H1 (cell line): ENCODE measurements around the gene TPRN.

ENCODE experiments used
- ATF3 ChIP-seq: IDR thresholded peaks from 2 replicates; pipeline ENCODE4 v1.6.1; 2011; ENCODE audit warnings: low read depth, mild to moderate bottlenecking, low read length; ENCODE audit not compliant: insufficient read depth
- CBX5 ChIP-seq: fragments of 300-800, 300-1000 bp; sonication (generic); IDR thresholded peaks from 2 replicates; pipeline ENCODE4 v1.7.1; 2016; ENCODE audit warnings: antibody characterized with exemption, low read length, low read depth
- CTCF ChIP-seq, 3 experiments: IDR thresholded peaks; 1 replicate in 2 of 3; 2 replicates in 1 of 3; pipeline versions ENCODE4 v1.5.1 to v1.6.1; 2011; ENCODE audit warnings: low read length in 3 of 3, mild to moderate bottlenecking in 3 of 3, inconsistent platforms in 2 of 3, low read depth in 1 of 3, moderate library complexity in 1 of 3; ENCODE audit not compliant: insufficient read depth in 1 of 3; ENCODE audit errors: control extremely low read depth in 1 of 3
- MAX ChIP-seq: IDR thresholded peaks from 2 replicates; pipeline ENCODE4 v1.6.1; 2012; ENCODE audit warnings: inconsistent platforms
- POLR2A ChIP-seq, 2 experiments: IDR thresholded peaks; 1 replicate in 1 of 2; 2 replicates in 1 of 2; pipeline ENCODE4 v1.6.1; 2011; ENCODE audit warnings: low read depth in 2 of 2, low read length in 2 of 2, mild to moderate bottlenecking in 2 of 2; ENCODE audit errors: control extremely low read depth in 1 of 2
- RFX5 ChIP-seq: IDR thresholded peaks from 2 replicates; pipeline ENCODE4 v1.6.1; 2011; ENCODE audit warnings: low read depth, low read length, improper control_type of control experiment, borderline replicate concordance
- RNF2 ChIP-seq: fragments of 200-900, 300-1000 bp; sonication (generic); IDR thresholded peaks from 2 replicates; pipeline ENCODE4 v1.7.1; 2016; ENCODE audit warnings: borderline replicate concordance, low read depth, mild to moderate bottlenecking, antibody characterized with exemption, low read length; ENCODE audit not compliant: poor library complexity, severe bottlenecking; ENCODE audit errors: missing control alignments
- SIN3A ChIP-seq, 2 experiments: IDR thresholded peaks in 1 of 2; conservative IDR thresholded peaks in 1 of 2; 2 replicates each; pipeline ENCODE4 v1.6.1; 2011 to 2012; ENCODE audit warnings: low read length in 2 of 2, improper control_type of control experiment in 1 of 2, low read depth in 1 of 2, mild to moderate bottlenecking in 1 of 2
- SP1 ChIP-seq: IDR thresholded peaks from 2 replicates; pipeline ENCODE4 v1.6.1; 2011; ENCODE audit warnings: low read depth, low read length
- TEAD4 ChIP-seq: IDR thresholded peaks from 2 replicates; pipeline ENCODE4 v1.6.1; 2012; ENCODE audit warnings: low read depth, low read length, inconsistent platforms, mixed read lengths

- no peak for TF ChIP-seq SP1
- no peak for TF ChIP-seq CBX5
- TF ChIP-seq CTCF (IDR thresholded peaks at IDR 0.05; ENCODE audit: control extremely low read depth in 1 of 3, insufficient read depth in 1 of 3, low read depth in 1 of 3, low read length in 3 of 3): no peak
- no peak for TF ChIP-seq POLR2A (IDR thresholded peaks at IDR 0.05; ENCODE audit: control extremely low read depth in 1 of 2, low read depth in 2 of 2, low read length in 2 of 2)
- TF ChIP-seq TEAD4: no peak
- TF ChIP-seq MAX: peak; percentile 24
- no peak for TF ChIP-seq RNF2
- no peak for TF ChIP-seq SIN3A (conservative IDR thresholded peaks at IDR 0.05 in 1 of 2, IDR thresholded peaks at IDR 0.05 in 1 of 2; ENCODE audit: low read depth in 1 of 2, low read length in 2 of 2)
- no peak for TF ChIP-seq ATF3
- TF ChIP-seq RFX5: no peak
Observed at GRCh38 chr9:137168573-137168903, 32.0 kb downstream of the TPRN start.
